Adrenal gland (tissue), 5 donors: ENCODE measurements around the gene UBE2D3.

Experiments
- POLR2A ChIP-seq, 2 donors: fragments of 450-650 bp; IDR thresholded peaks; one replicate each; pipeline ENCODE4 v1.6.1; 2017; ENCODE audit warnings: antibody characterized with exemption in 2 of 2, mild to moderate bottlenecking in 2 of 2, moderate library complexity in 1 of 2
- TF ChIP-seq, protein P1 (sequence below), 6 experiments: fragments of 450-650 bp in 4 of 6; fragments of 200-600 bp in 2 of 6; sonication (generic) in 1 of 6; IDR thresholded peaks; 1 replicate in 5 of 6; 2 replicates in 1 of 6; pipeline versions ENCODE4 v1.5.1 to v1.8.0; 2016 to 2021; ENCODE audit warnings: antibody characterized with exemption in 6 of 6, mild to moderate bottlenecking in 2 of 6, moderate library complexity in 1 of 6
- donor health status: DM: no; HTN: no; CAD: no.

DNA sequence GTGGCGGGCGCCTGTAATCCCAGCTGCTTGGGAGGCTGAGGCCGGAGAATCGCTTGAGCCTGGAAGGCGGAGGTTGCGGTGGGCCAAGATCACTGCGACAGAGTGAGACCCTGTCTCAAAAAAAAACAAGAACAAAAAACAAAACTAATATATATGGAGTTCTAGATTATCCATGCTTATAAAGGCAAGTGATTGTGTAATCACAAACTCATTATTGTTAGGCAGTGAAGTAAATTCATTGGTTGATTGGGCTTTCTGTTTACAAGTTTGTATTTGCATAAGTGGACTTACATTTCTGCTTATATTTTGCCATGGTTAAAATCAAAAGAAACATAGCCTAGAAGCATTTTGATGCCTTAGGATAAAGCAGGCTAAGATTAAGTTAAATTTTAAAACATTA is 2.5 kb upstream of the UBE2D3 start:
- TF ChIP-seq, protein P1, sequence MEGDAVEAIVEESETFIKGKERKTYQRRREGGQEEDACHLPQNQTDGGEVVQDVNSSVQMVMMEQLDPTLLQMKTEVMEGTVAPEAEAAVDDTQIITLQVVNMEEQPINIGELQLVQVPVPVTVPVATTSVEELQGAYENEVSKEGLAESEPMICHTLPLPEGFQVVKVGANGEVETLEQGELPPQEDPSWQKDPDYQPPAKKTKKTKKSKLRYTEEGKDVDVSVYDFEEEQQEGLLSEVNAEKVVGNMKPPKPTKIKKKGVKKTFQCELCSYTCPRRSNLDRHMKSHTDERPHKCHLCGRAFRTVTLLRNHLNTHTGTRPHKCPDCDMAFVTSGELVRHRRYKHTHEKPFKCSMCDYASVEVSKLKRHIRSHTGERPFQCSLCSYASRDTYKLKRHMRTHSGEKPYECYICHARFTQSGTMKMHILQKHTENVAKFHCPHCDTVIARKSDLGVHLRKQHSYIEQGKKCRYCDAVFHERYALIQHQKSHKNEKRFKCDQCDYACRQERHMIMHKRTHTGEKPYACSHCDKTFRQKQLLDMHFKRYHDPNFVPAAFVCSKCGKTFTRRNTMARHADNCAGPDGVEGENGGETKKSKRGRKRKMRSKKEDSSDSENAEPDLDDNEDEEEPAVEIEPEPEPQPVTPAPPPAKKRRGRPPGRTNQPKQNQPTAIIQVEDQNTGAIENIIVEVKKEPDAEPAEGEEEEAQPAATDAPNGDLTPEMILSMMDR (IDR thresholded peaks at IDR 0.05): no peak
- no peak for TF ChIP-seq POLR2A (IDR thresholded peaks at IDR 0.05)
